Stomach smooth muscle (tissue), 2 donors: ENCODE measurements around the gene FXR1.
A peak's percentile ranks its signal among the peaks of the same experiment; 100 is the strongest.
"Not testable (repeated sequence)": the region's sequence is repeated elsewhere in the genome, so short reads cannot be mapped to it uniquely, and the experiment has no call there.

Experiments used
- H3K27ac ChIP-seq: one replicate; pipeline ENCODE4 v1.7.0; 2013; ENCODE audit warnings: mild to moderate bottlenecking, low read length, inconsistent platforms
- H3K27me3 ChIP-seq, 2 donors: one replicate each; pipeline ENCODE4 v1.7.0; 2013; ENCODE audit warnings: low read length in 2 of 2; ENCODE audit not compliant: insufficient read depth in 2 of 2, control insufficient read depth in 1 of 2
- H3K36me3 ChIP-seq, 2 donors: one replicate each; pipeline ENCODE4 v1.7.0; 2013; ENCODE audit warnings: low read length in 2 of 2; ENCODE audit not compliant: control insufficient read depth in 2 of 2, insufficient read depth in 2 of 2
- H3K4me1 ChIP-seq: one replicate; pipeline ENCODE4 v1.7.0; 2013; ENCODE audit warnings: low read length; ENCODE audit not compliant: control insufficient read depth, insufficient read depth
- H3K4me3 ChIP-seq, 2 donors: one replicate each; pipeline ENCODE4 v1.7.0; 2013; ENCODE audit warnings: low read length in 2 of 2
- H3K9ac ChIP-seq, 2 donors: one replicate each; pipeline ENCODE4 v1.7.0; 2013; ENCODE audit warnings: low read length in 2 of 2, mild to moderate bottlenecking in 1 of 2
- H3K9me3 ChIP-seq, 2 donors: one replicate each; pipeline ENCODE4 v1.7.0; 2013; ENCODE audit warnings: low read length in 2 of 2; ENCODE audit not compliant: control insufficient read depth in 2 of 2
- donor health status: healthy.
- donor health status: Pancreatic carcinoma.

Gene FXR1

GRCh38 chr3:180979961-180980360 is 67.5 kb downstream of the FXR1 start:
- H3K27ac ChIP-seq: no peak overlapping the region
- H3K4me1 ChIP-seq: peaks cover 3% of the 10 kb centered on the region
- no peaks in the 10 kb centered on the region for H3K27me3 ChIP-seq
- H3K4me3 ChIP-seq: no peak overlapping the region
- H3K9ac ChIP-seq: no peak overlapping the region
- H3K9me3 ChIP-seq: no peaks in the 10 kb centered on the region
- peaks cover 0 to 19% of the 10 kb centered on the region in 2 donors for H3K36me3 ChIP-seq

GRCh38 chr3:180980611-180981010 is 68.1 kb downstream of the FXR1 start:
- no peak overlapping the region for H3K27ac ChIP-seq
- H3K4me1 ChIP-seq: peaks cover 3% of the 10 kb centered on the region
- H3K4me3 ChIP-seq: no peak overlapping the region
- H3K27me3 ChIP-seq: no peaks in the 10 kb centered on the region
- H3K36me3 ChIP-seq: peaks cover 0 to 19% of the 10 kb centered on the region in 2 donors
- H3K9me3 ChIP-seq: no peaks in the 10 kb centered on the region
- no peak overlapping the region for H3K9ac ChIP-seq

GRCh38 chr3:180981912-180982311 is 69.4 kb downstream of the FXR1 start:
- Histone ChIP-seq H3K9me3 (no peaks in the 10 kb centered on the region), H3K4me3 (no peak overlapping the region), H3K27ac (no peak overlapping the region), H3K36me3 (peaks cover 0 to 17% of the 10 kb centered on the region in 2 donors), H3K27me3 (no peaks in the 10 kb centered on the region), H3K9ac (no peak overlapping the region), H3K4me1 (peaks cover 3% of the 10 kb centered on the region)

GRCh38 chr3:180983136-180983535 is 70.7 kb downstream of the FXR1 start:
- H3K36me3 ChIP-seq: peaks cover 7 to 25% of the 10 kb centered on the region in 2 donors

GRCh38 chr3:180986366-180986765 is 73.9 kb downstream of the FXR1 start:
- H3K27ac ChIP-seq, H3K9ac ChIP-seq, H3K9me3 ChIP-seq, H3K4me3 ChIP-seq, H3K4me1 ChIP-seq, H3K27me3 ChIP-seq: not testable (repeated sequence)
- H3K36me3 ChIP-seq: peaks cover 7 to 25% of the 10 kb centered on the region in 2 donors

More at GRCh38 chr3:180983136-180983535, 70.7 kb downstream of the FXR1 start:
- Histone ChIP-seq H3K9me3 (no peaks in the 10 kb centered on the region), H3K9ac (no peak overlapping the region), H3K27ac (no peak overlapping the region), H3K27me3 (no peaks in the 10 kb centered on the region), H3K4me1 (peaks cover 3% of the 10 kb centered on the region), H3K4me3 (no peak overlapping the region)

GRCh38 chr3:180987344-180987743 is 74.9 kb downstream of the FXR1 start:
- no peaks in the 10 kb centered on the region for H3K4me1 ChIP-seq
- H3K4me3 ChIP-seq: no peak overlapping the region

GRCh38 chr3:180989291-180990163 is 77.1 kb downstream of the FXR1 start, which contains the start of gene DNAJC19:
Gene DNAJC19, minus strand, starts transcription at chr3:180989736. Its CDS starts 134 bp downstream, at chr3:180989602.
- no peaks in the 10 kb centered on the region for H3K9me3 ChIP-seq
- H3K4me1 ChIP-seq: no peaks in the 10 kb centered on the region
- H3K4me3 ChIP-seq: peak within 1 kb of the TSS; percentile 91 to 99
- peak within 1 kb of the TSS; percentile 61 for H3K27ac ChIP-seq
- H3K9ac ChIP-seq: peak within 1 kb of the TSS; percentile 89 to 93
- H3K27me3 ChIP-seq: no peaks in the 10 kb centered on the region
- H3K36me3 ChIP-seq: peaks cover 7 to 14% of the 10 kb centered on the region in 2 donors

More at GRCh38 chr3:180987344-180987743, 74.9 kb downstream of the FXR1 start:
- Histone ChIP-seq H3K9ac (no peak overlapping the region), H3K36me3 (peaks cover 7 to 25% of the 10 kb centered on the region in 2 donors), H3K9me3 (no peaks in the 10 kb centered on the region), H3K27ac (no peak overlapping the region), H3K27me3 (no peaks in the 10 kb centered on the region)

GRCh38 chr3:180990505-180990904 is 78.0 kb downstream of the FXR1 start:
- Histone ChIP-seq H3K27ac (no peak overlapping the region), H3K9me3 (no peaks in the 10 kb centered on the region), H3K9ac (peak overlapping the region in 1 of 2 donors; percentile 93), H3K27me3 (no peaks in the 10 kb centered on the region), H3K4me3 (peak overlapping the region; percentile 91 to 99), H3K36me3 (peaks cover 7 to 14% of the 10 kb centered on the region in 2 donors), H3K4me1 (no peaks in the 10 kb centered on the region)

- H3K9ac ChIP-seq: no peak overlapping the region
- no peak overlapping the region for H3K4me3 ChIP-seq
- no peaks in the 10 kb centered on the region for H3K27me3 ChIP-seq
- no peak overlapping the region for H3K27ac ChIP-seq
- no peaks in the 10 kb centered on the region for H3K9me3 ChIP-seq
- no peaks in the 10 kb centered on the region for H3K4me1 ChIP-seq
- no peaks in the 10 kb centered on the region for H3K36me3 ChIP-seq
Observed at GRCh38 chr3:180996415-180996932, 84.0 kb downstream of the FXR1 start.

GRCh38 chr3:181002331-181002730 is 89.9 kb downstream of the FXR1 start:
- H3K9me3 ChIP-seq, H3K4me3 ChIP-seq, H3K9ac ChIP-seq, H3K27me3 ChIP-seq, H3K4me1 ChIP-seq, H3K27ac ChIP-seq, H3K36me3 ChIP-seq: not testable (repeated sequence)

GRCh38 chr3:181003469-181003868 is 91.0 kb downstream of the FXR1 start:
- not testable (repeated sequence) for H3K27me3 ChIP-seq, H3K9me3 ChIP-seq, H3K9ac ChIP-seq, H3K27ac ChIP-seq, H3K4me3 ChIP-seq, H3K36me3 ChIP-seq, H3K4me1 ChIP-seq
